ENCODE results near the gene NBAS.

Gene NBAS

GRCh38 chr2:15279201-15279876 is 281.8 kb downstream of the NBAS start:
- no peak for DNase-seq (ENCODE audit: low read depth in 2 of 2)
- no peak for TF ChIP-seq CTCF (IDR thresholded peaks at IDR 0.05; ENCODE audit: low read depth, low read length)
- H3K4me3 ChIP-seq (replicated peaks in 1 of 2; ENCODE audit: low read depth in 2 of 2, low read length in 2 of 2): no peak overlapping the region

- no peak overlapping the region for H3K4me3 ChIP-seq (replicated peaks in 1 of 2; ENCODE audit: low read depth in 2 of 2, low read length in 2 of 2)
- TF ChIP-seq CTCF (IDR thresholded peaks at IDR 0.05; ENCODE audit: low read depth, low read length): no peak
- no peak for DNase-seq (ENCODE audit: low read depth in 2 of 2)
Observed at GRCh38 chr2:15278296-15278695, 282.8 kb downstream of the NBAS start.

GRCh38 chr2:15275346-15275745 is 285.8 kb downstream of the NBAS start:
- no peak for DNase-seq (ENCODE audit: low read depth in 2 of 2)
- no peak for TF ChIP-seq CTCF (IDR thresholded peaks at IDR 0.05; ENCODE audit: low read depth, low read length)
- H3K4me3 ChIP-seq (replicated peaks in 1 of 2; ENCODE audit: low read depth in 2 of 2, low read length in 2 of 2): no peak overlapping the region

- no peak for DNase-seq (ENCODE audit: low read depth in 2 of 2)
- TF ChIP-seq CTCF (IDR thresholded peaks at IDR 0.05; ENCODE audit: low read depth, low read length): no peak
Observed at GRCh38 chr2:15273452-15273851, 287.7 kb downstream of the NBAS start.

GRCh38 chr2:15272942-15273341 is 288.2 kb downstream of the NBAS start:
- no peak overlapping the region for H3K4me3 ChIP-seq (replicated peaks in 1 of 2; ENCODE audit: low read depth in 2 of 2, low read length in 2 of 2)
- TF ChIP-seq CTCF (IDR thresholded peaks at IDR 0.05; ENCODE audit: low read depth, low read length): no peak
- DNase-seq (ENCODE audit: low read depth in 2 of 2): no peak

More at GRCh38 chr2:15273452-15273851, 287.7 kb downstream of the NBAS start:
- H3K4me3 ChIP-seq (replicated peaks in 1 of 2; ENCODE audit: low read depth in 2 of 2, low read length in 2 of 2): no peak overlapping the region

- no peak for TF ChIP-seq CTCF (IDR thresholded peaks at IDR 0.05; ENCODE audit: low read depth, low read length)
- H3K4me3 ChIP-seq (replicated peaks in 1 of 2; ENCODE audit: low read depth in 2 of 2, low read length in 2 of 2): no peak overlapping the region
- peak in 1 of 2 donors; percentile 23 for DNase-seq (ENCODE audit: low read depth in 2 of 2)
Observed at GRCh38 chr2:15271941-15272542, 289.1 kb downstream of the NBAS start.

All from cardiac fibroblast (primary cell).